Measurements from ENCODE around the gene CCDC18.
"Not testable (repeated sequence)": the region's sequence is repeated elsewhere in the genome, so short reads cannot be mapped to it uniquely, and the experiment has no call there.

Gene CCDC18

GRCh38 chr1:93262645-93263044, 82.1 kb downstream of the CCDC18 start:
- no peak for TF ChIP-seq CTCF (IDR thresholded peaks at IDR 0.05; ENCODE audit: low read depth, low read length)
- no peak overlapping the region for H3K4me3 ChIP-seq (replicated peaks in 1 of 2; ENCODE audit: low read depth in 2 of 2, low read length in 2 of 2)
- no peak for DNase-seq (ENCODE audit: low read depth in 2 of 2)

- DNase-seq (ENCODE audit: low read depth in 2 of 2); H3K4me3 ChIP-seq (replicated peaks in 1 of 2; ENCODE audit: low read depth in 2 of 2, low read length in 2 of 2): not testable (repeated sequence)
These were observed 88.4 kb downstream of the CCDC18 start for GRCh38 chr1:93268888-93269287.

- DNase-seq (ENCODE audit: low read depth in 2 of 2); H3K4me3 ChIP-seq (replicated peaks in 1 of 2; ENCODE audit: low read depth in 2 of 2, low read length in 2 of 2): not testable (repeated sequence)
These were observed 94.7 kb downstream of the CCDC18 start for GRCh38 chr1:93275262-93275633.

- no peak for TF ChIP-seq CTCF (IDR thresholded peaks at IDR 0.05; ENCODE audit: low read depth, low read length)
- H3K4me3 ChIP-seq (replicated peaks in 1 of 2; ENCODE audit: low read depth in 2 of 2, low read length in 2 of 2) = no peak overlapping the region
- peak in 1 of 2 donors; percentile 6 for DNase-seq (ENCODE audit: low read depth in 2 of 2)
These were observed 95.2 kb downstream of the CCDC18 start for GRCh38 chr1:93275634-93276295.

- not testable (repeated sequence) for H3K4me3 ChIP-seq (replicated peaks in 1 of 2; ENCODE audit: low read depth in 2 of 2, low read length in 2 of 2); DNase-seq (ENCODE audit: low read depth in 2 of 2)
These were observed 97.0 kb downstream of the CCDC18 start for GRCh38 chr1:93277530-93277929.

GRCh38 chr1:93283496-93283895, 103.0 kb downstream of the CCDC18 start:
- DNase-seq (ENCODE audit: low read depth in 2 of 2) = no peak
- H3K4me3 ChIP-seq (replicated peaks in 1 of 2; ENCODE audit: low read depth in 2 of 2, low read length in 2 of 2) = no peak overlapping the region
- no peak for TF ChIP-seq CTCF (IDR thresholded peaks at IDR 0.05; ENCODE audit: low read depth, low read length)

- no peak overlapping the region for H3K4me3 ChIP-seq (replicated peaks in 1 of 2; ENCODE audit: low read depth in 2 of 2, low read length in 2 of 2)
- DNase-seq (ENCODE audit: low read depth in 2 of 2) = peak; percentile 10 to 12
- no peak for TF ChIP-seq CTCF (IDR thresholded peaks at IDR 0.05; ENCODE audit: low read depth, low read length)
These were observed 108.0 kb downstream of the CCDC18 start for GRCh38 chr1:93288558-93288957.

GRCh38 chr1:93296555-93297154, 116.1 kb downstream of the CCDC18 start:
- H3K4me3 ChIP-seq (replicated peaks in 1 of 2; ENCODE audit: low read depth in 2 of 2, low read length in 2 of 2) = no peak overlapping the region
- DNase-seq (ENCODE audit: low read depth in 2 of 2) = no peak
- no peak for TF ChIP-seq CTCF (IDR thresholded peaks at IDR 0.05; ENCODE audit: low read depth, low read length)

All from cardiac fibroblast (primary cell).